Calu3 (cell line): ENCODE data around the gene OR13C9. TPM values are rescaled to one million over a fixed set of nuclear protein-coding genes. Genes with fewer than 3 reads are reported as not detected.
"Not testable (repeated sequence)": the region's sequence is repeated elsewhere in the genome, so short reads cannot be mapped to it uniquely, and the experiment has no call there.

Experiments
- BruUV-seq: library from RNA; stranded (reverse); fragments of 400-500 nt; replicated peaks from 2 replicates; lab custom pipeline; 2021; lab: Mats Ljungman, UMichigan
- CTCF ChIA-PET: fragments of 300-600 bp; sonication (Branson Sonifier 250); formaldehyde crosslinking; loops from one replicate; lab custom pipeline; 2022; ENCODE audit warnings: antibody characterized with exemption; lab: Charles Lee
- DNase-seq: peaks from one replicate; pipeline ENCODE4 v3.0.0; 2022
- H3K27ac Mint-ChIP-seq: one replicate; pipeline ENCODE4 v1.8.0; 2022; ENCODE audit warnings: mixed read lengths; ENCODE audit not compliant: unreplicated experiment
- H3K27me3 Mint-ChIP-seq: one replicate; pipeline ENCODE4 v1.8.0; 2022; ENCODE audit warnings: mixed read lengths; ENCODE audit not compliant: unreplicated experiment
- H3K36me3 Mint-ChIP-seq: one replicate; pipeline ENCODE4 v1.8.0; 2022; ENCODE audit warnings: mild to moderate bottlenecking, moderate library complexity, mixed read lengths; ENCODE audit not compliant: insufficient read depth, unreplicated experiment
- H3K4me1 Mint-ChIP-seq: one replicate; pipeline ENCODE4 v1.8.0; 2022; ENCODE audit warnings: mild to moderate bottlenecking, low read depth, mixed read lengths; ENCODE audit not compliant: unreplicated experiment
- H3K4me3 Mint-ChIP-seq: one replicate; pipeline ENCODE4 v1.8.0; 2022; ENCODE audit warnings: mild to moderate bottlenecking, low read depth, moderate library complexity, mixed read lengths; ENCODE audit not compliant: unreplicated experiment
- H3K9me3 Mint-ChIP-seq: one replicate; pipeline ENCODE4 v1.8.0; 2022; ENCODE audit warnings: low read depth, mixed read lengths; ENCODE audit not compliant: unreplicated experiment
- CTCF ChIP-seq: fragments of 200-600 bp; IDR thresholded peaks from one replicate; pipeline ENCODE4 v1.8.0; 2022; ENCODE audit warnings: antibody characterized with exemption; ENCODE audit not compliant: unreplicated experiment
- intact Hi-C: fragments of 100-400 bp; cut with micrococcal nuclease; formaldehyde crosslinking; loops from one replicate; pipeline ENCODE4 v1.10.0; 2022; ENCODE audit not compliant: unreplicated experiment
- total RNA-seq: library from RNA; stranded (reverse); gene quantifications from 2 replicates; pipeline ENCODE4 v1.2.3, GENCODE V29; 2022

OR13C9 gene
- total RNA-seq, 1 experiment from 2014 or later: not detected

GRCh38 chr9:104604801-104605200 is 13.2 kb downstream of the OR13C9 start:
- intact Hi-C loops: loop anchor here (10.0 kb wide), 1 partner anchor 140 kb away; the partner anchor contains the start of gene NIPSNAP3A

DNA sequence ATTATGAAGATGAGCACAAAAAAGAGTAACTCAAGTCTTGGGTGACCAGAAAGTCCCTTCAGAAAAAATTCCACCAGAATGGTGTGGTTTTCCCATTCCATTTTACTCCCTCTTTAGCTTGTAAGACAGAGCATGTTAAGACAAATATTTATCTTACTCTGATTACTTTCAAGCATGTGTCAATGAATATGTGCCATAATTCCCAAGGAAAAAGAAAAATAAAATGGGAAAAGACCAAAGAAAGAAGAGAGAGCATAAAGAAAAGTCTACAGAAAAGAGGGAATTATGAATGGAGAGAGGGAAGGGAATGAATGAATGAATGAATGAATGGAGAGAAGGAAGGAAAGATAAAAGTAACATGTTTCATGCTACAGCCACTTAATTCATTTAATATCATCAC is 18.7 kb downstream of the OR13C9 start, which contains the start of gene OR13C5:
Gene OR13C5 (minus strand): TSS at position 101 of the 400 bp plus-strand sequence. CDS start 0 bp downstream, at position 101.
- H3K27ac Mint-ChIP-seq, H3K4me3 Mint-ChIP-seq, H3K36me3 Mint-ChIP-seq, H3K27me3 Mint-ChIP-seq, DNase-seq, CTCF ChIA-PET, H3K9me3 Mint-ChIP-seq, H3K4me1 Mint-ChIP-seq, intact Hi-C loops, BruUV-seq: not testable (repeated sequence)

More at GRCh38 chr9:104604801-104605200, 13.2 kb downstream of the OR13C9 start:
- no peak for DNase-seq
- TF ChIP-seq CTCF: no peak
- H3K36me3 Mint-ChIP-seq: no peaks in the 10 kb centered on the region
- no peaks in the 10 kb centered on the region for H3K9me3 Mint-ChIP-seq
- H3K27me3 Mint-ChIP-seq: no peaks in the 10 kb centered on the region
- no peak overlapping the region for H3K27ac Mint-ChIP-seq
- H3K4me1 Mint-ChIP-seq: no peaks in the 10 kb centered on the region
- CTCF ChIA-PET: no interaction called here
- H3K4me3 Mint-ChIP-seq: no peak overlapping the region
- BruUV-seq: no TSS peak

DNA sequence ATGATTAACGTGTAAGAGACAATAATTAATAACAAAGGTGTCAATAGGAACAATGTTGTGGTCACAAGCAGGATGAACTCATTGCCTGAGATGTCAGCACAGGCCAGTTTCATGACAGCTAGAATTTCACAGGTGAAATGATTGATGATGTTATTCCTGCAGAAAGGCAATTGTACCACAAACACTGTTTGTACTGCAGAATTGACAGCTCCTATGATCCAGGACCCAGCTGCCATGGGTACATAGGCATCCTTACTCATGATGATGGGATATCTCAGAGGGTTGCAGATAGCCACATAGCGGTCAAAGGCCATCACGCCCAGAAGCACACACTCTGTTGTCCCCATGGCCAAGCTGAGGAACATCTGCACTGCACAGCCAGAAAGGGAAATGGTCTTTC is 19.3 kb downstream of the OR13C9 start:
- DNase-seq, H3K36me3 Mint-ChIP-seq, H3K27ac Mint-ChIP-seq, intact Hi-C loops, H3K27me3 Mint-ChIP-seq, H3K4me1 Mint-ChIP-seq, CTCF ChIA-PET, BruUV-seq, H3K9me3 Mint-ChIP-seq, H3K4me3 Mint-ChIP-seq: not testable (repeated sequence)

DNA sequence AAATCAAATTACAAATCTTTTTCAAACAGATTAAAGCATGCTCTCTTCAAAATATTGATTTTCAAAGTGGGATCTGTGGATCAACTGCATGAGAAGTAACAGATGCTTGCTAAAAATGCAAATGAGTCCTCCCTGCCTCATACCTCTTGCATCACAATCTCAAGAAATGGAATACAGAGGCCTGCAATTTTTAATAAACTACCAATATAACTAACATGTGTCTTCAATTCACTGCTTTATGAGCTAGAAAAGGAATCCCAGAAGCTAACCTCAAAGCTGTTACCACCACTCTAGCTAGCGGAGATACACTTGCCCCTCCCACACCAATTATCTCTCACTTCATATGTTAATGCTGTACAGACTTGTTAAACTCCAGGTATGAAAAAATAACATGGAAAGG is 28.4 kb downstream of the OR13C9 start:
- no peaks in the 10 kb centered on the region for H3K9me3 Mint-ChIP-seq
- DNase-seq: no peak
- no TSS peak for BruUV-seq
- CTCF ChIA-PET: no interaction called here
- H3K27ac Mint-ChIP-seq: no peak overlapping the region
- H3K4me1 Mint-ChIP-seq: no peaks in the 10 kb centered on the region
- TF ChIP-seq CTCF: no peak
- no peak overlapping the region for H3K4me3 Mint-ChIP-seq
- intact Hi-C loops: no loop called here
- no peaks in the 10 kb centered on the region for H3K27me3 Mint-ChIP-seq
- no peaks in the 10 kb centered on the region for H3K36me3 Mint-ChIP-seq

DNA sequence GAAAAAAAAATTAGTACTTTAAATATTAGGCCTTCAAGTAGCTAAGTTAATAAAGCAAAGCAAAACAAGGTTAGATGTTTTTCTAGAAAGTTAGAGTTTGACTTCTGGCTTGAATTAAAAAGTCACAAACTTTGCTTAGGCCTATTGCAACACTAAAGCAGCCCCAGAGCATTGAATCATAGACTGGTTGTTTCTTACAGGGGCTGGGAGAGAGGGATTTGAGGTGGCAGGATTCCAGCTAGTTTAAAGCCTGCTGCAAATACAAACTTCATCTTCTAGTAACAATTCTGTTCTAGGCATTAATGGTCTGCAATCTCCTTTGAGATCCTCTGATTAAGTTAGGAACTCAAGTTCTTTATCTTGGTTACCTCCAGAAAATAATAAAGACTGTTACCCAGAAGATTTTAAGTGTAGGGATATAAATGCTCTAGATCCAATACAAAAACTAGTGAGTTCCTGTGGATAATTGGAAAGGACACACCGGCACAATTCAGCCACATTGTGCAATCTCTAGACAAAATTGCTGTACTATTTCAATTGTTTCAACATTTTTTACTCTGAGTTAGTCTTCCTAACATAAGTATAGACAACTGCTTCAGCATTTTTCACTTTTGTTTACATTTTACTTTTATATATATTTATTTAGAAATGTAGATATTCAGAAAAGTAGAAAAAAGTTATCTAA is 31.4 kb downstream of the OR13C9 start:
- no peak for TF ChIP-seq CTCF
- BruUV-seq: no TSS peak
- Mint-ChIP-seq H3K4me3 (no peak overlapping the region), H3K9me3 (no peaks in the 10 kb centered on the region), H3K4me1 (no peaks in the 10 kb centered on the region), H3K27me3 (no peaks in the 10 kb centered on the region), H3K27ac (no peak overlapping the region), H3K36me3 (no peaks in the 10 kb centered on the region)
- CTCF ChIA-PET: no interaction called here
- intact Hi-C loops: no loop called here
- DNase-seq: no peak
